IMR-90 (cell line): ENCODE measurements around the gene TMSB10.

Source experiments
- NFE2L2 ChIP-seq: fragments of 150-350 bp; IDR thresholded peaks from 2 replicates; pipeline ENCODE4 v1.6.1; 2016; ENCODE audit warnings: low read depth, mild to moderate bottlenecking, low read length
- POLR2A ChIP-seq: IDR thresholded peaks from 2 replicates; pipeline ENCODE4 v1.6.1; 2012; ENCODE audit warnings: mild to moderate bottlenecking, low read depth, low read length
- TF ChIP-seq, protein P1 (sequence below): conservative IDR thresholded peaks from 2 replicates; pipeline ENCODE4 v1.5.1; 2012; ENCODE audit warnings: mild to moderate bottlenecking, low read depth, low read length, improper control_type of control experiment

DNA sequence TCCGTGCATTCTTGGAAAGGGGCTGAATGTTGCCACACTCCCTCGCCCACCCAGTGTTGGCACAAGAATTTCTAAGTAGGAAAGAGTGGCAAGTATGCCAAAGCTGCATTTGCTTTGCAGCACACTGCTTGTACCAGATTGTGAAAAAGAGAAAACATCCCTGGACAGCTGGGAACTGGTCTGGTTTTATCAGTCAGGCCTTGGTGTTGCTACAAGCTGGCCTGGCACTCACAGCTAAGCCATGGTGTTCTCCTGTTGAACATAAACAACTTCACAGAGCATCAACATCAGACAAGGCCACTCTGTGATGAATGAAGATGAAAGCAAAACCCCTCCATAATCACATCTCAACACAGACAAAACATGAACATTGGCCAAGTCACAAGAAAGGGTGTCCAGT lies 20.3 kb upstream of the TMSB10 start:
- no peak for TF ChIP-seq POLR2A
- TF ChIP-seq, protein P1, sequence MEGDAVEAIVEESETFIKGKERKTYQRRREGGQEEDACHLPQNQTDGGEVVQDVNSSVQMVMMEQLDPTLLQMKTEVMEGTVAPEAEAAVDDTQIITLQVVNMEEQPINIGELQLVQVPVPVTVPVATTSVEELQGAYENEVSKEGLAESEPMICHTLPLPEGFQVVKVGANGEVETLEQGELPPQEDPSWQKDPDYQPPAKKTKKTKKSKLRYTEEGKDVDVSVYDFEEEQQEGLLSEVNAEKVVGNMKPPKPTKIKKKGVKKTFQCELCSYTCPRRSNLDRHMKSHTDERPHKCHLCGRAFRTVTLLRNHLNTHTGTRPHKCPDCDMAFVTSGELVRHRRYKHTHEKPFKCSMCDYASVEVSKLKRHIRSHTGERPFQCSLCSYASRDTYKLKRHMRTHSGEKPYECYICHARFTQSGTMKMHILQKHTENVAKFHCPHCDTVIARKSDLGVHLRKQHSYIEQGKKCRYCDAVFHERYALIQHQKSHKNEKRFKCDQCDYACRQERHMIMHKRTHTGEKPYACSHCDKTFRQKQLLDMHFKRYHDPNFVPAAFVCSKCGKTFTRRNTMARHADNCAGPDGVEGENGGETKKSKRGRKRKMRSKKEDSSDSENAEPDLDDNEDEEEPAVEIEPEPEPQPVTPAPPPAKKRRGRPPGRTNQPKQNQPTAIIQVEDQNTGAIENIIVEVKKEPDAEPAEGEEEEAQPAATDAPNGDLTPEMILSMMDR: no peak
- TF ChIP-seq NFE2L2: no peak
